ENCODE data around the gene PPCDC.

PPCDC gene

DNA sequence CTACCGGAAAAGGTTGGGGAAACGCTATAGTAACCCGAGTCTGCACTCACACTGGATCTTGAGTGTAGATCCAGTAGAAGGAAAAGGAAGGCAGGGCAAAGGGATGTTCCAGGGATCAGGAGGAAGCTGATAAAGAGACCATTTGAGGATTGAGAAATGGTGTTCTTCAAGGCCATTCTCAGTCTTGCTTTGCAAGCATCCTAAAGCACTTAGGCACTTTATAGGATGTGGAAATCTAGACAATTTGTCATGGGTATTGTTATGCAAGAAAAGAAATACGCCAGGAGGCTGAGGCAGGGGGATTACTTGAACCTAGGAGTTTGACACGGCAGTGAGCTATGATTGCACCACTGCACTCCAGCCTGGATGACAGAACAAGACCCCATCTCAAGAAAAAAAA, 41.2 kb upstream of the PPCDC start:
- TF ChIP-seq TAF1 (IDR thresholded peaks at IDR 0.05; ENCODE audit: low read depth), result no peak
- TF ChIP-seq CREB1 (IDR thresholded peaks at IDR 0.05; ENCODE audit: low read depth), result no peak
- no peak for TF ChIP-seq CEBPB (IDR thresholded peaks at IDR 0.05)
- TF ChIP-seq YY1 (IDR thresholded peaks at IDR 0.05; ENCODE audit: low read depth), result no peak
- TF ChIP-seq, protein P1, sequence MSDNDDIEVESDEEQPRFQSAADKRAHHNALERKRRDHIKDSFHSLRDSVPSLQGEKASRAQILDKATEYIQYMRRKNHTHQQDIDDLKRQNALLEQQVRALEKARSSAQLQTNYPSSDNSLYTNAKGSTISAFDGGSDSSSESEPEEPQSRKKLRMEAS (IDR thresholded peaks at IDR 0.05), result no peak
- TF ChIP-seq TCF12 (IDR thresholded peaks at IDR 0.05; ENCODE audit: low read depth), result no peak
- TF ChIP-seq ZBTB7A (IDR thresholded peaks at IDR 0.05; ENCODE audit: low read depth), result no peak
- no peak for TF ChIP-seq NFIC (IDR thresholded peaks at IDR 0.05)
- TF ChIP-seq EGR1 (IDR thresholded peaks at IDR 0.05), result no peak
- TF ChIP-seq, protein P2, sequence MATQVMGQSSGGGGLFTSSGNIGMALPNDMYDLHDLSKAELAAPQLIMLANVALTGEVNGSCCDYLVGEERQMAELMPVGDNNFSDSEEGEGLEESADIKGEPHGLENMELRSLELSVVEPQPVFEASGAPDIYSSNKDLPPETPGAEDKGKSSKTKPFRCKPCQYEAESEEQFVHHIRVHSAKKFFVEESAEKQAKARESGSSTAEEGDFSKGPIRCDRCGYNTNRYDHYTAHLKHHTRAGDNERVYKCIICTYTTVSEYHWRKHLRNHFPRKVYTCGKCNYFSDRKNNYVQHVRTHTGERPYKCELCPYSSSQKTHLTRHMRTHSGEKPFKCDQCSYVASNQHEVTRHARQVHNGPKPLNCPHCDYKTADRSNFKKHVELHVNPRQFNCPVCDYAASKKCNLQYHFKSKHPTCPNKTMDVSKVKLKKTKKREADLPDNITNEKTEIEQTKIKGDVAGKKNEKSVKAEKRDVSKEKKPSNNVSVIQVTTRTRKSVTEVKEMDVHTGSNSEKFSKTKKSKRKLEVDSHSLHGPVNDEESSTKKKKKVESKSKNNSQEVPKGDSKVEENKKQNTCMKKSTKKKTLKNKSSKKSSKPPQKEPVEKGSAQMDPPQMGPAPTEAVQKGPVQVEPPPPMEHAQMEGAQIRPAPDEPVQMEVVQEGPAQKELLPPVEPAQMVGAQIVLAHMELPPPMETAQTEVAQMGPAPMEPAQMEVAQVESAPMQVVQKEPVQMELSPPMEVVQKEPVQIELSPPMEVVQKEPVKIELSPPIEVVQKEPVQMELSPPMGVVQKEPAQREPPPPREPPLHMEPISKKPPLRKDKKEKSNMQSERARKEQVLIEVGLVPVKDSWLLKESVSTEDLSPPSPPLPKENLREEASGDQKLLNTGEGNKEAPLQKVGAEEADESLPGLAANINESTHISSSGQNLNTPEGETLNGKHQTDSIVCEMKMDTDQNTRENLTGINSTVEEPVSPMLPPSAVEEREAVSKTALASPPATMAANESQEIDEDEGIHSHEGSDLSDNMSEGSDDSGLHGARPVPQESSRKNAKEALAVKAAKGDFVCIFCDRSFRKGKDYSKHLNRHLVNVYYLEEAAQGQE (IDR thresholded peaks at IDR 0.05; ENCODE audit: low read depth), result no peak

DNA sequence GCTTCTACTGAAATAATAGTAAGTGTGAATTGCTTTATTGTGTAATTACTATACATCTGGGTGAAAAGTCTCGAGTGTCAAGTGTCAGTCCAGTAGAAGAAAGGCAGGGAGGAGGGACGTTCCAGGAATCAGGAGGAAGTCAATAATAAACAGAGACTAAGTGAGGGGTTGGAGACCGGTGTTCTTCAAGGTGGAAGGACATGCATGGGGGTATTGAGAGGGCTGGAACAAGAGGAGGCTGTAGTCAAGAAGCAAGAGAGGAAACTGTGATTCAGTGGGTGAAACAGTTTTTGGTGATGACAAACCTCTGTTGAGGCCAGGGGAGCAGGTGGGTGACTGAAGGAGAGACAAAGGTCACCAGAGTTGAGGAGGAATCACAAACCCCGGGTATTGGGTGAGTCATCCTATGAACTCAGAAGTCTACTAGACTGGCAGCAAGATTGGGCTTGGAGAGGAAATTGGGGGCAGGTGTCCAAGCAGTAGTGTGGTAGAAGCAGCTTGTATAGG, 39.6 kb upstream of the PPCDC start:
- TF ChIP-seq ZBTB7A (IDR thresholded peaks at IDR 0.05; ENCODE audit: low read depth) (no peak), EP300 (IDR thresholded peaks at IDR 0.05; ENCODE audit: borderline replicate concordance) (no peak), CREB1 (IDR thresholded peaks at IDR 0.05; ENCODE audit: low read depth) (no peak), TCF12 (IDR thresholded peaks at IDR 0.05; ENCODE audit: low read depth) (no peak), TAF1 (IDR thresholded peaks at IDR 0.05; ENCODE audit: low read depth) (no peak), RAD21 (IDR thresholded peaks at IDR 0.05; ENCODE audit: low read depth) (no peak), TEAD4 (IDR thresholded peaks at IDR 0.05) (no peak), YY1 (IDR thresholded peaks at IDR 0.05; ENCODE audit: low read depth) (no peak), CEBPB (IDR thresholded peaks at IDR 0.05) (no peak), NFIC (IDR thresholded peaks at IDR 0.05) (no peak), FOXM1 (IDR thresholded peaks at IDR 0.05; ENCODE audit: borderline replicate concordance, low read depth) (no peak), EGR1 (IDR thresholded peaks at IDR 0.05) (no peak)
- TF ChIP-seq, protein P2 (IDR thresholded peaks at IDR 0.05; ENCODE audit: low read depth), result no peak
- TF ChIP-seq, protein P3, sequence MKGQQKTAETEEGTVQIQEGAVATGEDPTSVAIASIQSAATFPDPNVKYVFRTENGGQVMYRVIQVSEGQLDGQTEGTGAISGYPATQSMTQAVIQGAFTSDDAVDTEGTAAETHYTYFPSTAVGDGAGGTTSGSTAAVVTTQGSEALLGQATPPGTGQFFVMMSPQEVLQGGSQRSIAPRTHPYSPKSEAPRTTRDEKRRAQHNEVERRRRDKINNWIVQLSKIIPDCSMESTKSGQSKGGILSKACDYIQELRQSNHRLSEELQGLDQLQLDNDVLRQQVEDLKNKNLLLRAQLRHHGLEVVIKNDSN (IDR thresholded peaks at IDR 0.05), result no peak
- TF ChIP-seq, protein P1 (IDR thresholded peaks at IDR 0.05), result no peak

DNA sequence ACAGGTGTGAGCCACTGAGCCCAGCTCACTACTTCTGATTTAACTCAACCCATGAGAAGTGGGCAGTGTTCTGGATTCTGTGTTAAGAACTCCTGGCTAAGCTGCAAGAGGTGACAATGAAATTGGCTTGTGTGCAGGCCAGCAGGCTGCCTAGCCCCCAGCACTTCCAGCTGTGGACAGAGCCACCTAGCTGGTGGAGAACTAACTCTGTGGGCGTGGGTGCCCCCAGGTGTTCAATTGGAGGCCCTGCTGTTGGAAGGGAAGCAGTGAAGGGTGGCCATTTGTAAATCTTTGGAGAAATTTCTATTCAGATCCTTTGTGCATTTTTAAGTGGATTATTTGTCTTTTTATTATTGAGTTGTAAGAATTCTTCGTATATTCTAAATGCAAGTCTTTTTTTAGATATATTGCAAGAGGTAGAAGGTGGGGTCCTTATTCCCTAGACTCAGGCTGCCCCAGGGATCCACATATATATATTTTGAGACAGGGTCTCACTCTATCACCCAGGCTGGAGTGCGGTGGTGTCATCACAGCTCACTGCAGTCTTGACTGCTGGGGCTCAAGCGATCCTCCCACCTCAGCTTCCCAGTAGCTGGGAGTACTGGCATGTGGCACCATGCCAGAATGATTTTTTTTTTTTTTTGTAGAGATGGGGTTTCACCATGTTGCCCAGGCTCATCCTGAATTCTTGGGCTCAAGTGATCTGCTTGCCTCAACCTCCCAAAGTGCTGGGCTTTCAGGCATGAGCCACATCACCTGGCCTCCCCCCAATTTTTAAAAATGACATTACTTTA, 35.2 kb upstream of the PPCDC start:
- TF ChIP-seq, protein P2 (IDR thresholded peaks at IDR 0.05; ENCODE audit: low read depth), result peak; percentile 87
- TF ChIP-seq, protein P1 (IDR thresholded peaks at IDR 0.05), result no peak
- TF ChIP-seq TCF12 (IDR thresholded peaks at IDR 0.05; ENCODE audit: low read depth) (peak; percentile 21; the same call in 1 of the 2 replicates), NFIC (IDR thresholded peaks at IDR 0.05) (peak; percentile 49), RAD21 (IDR thresholded peaks at IDR 0.05; ENCODE audit: low read depth) (peak; percentile 79)

DNA sequence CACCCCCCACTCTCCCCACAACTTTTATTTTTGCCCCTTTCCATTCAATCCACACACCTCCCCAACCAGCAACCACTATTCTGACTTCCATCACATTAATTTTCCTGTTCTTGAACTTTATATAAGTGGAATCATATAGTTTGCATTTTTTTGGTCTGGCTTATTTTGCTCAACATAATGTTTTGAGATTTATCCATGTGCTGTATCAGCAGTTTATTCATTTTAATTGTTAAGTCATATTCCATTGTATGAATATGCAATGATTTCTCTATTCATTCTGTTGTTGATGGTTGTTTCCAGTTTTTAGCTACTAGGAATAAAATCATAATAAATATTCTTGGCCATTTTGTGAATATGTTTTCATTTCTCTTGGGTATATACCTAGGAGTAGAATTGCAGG, 33.9 kb upstream of the PPCDC start:
- no peak for TF ChIP-seq EGR1 (IDR thresholded peaks at IDR 0.05)
- TF ChIP-seq, protein P1 (IDR thresholded peaks at IDR 0.05), result no peak
- no peak for TF ChIP-seq TCF12 (IDR thresholded peaks at IDR 0.05; ENCODE audit: low read depth)
- no peak for TF ChIP-seq ZBTB7A (IDR thresholded peaks at IDR 0.05; ENCODE audit: low read depth)
- no peak for TF ChIP-seq NFIC (IDR thresholded peaks at IDR 0.05)
- no peak for TF ChIP-seq CREB1 (IDR thresholded peaks at IDR 0.05; ENCODE audit: low read depth)
- no peak for TF ChIP-seq TAF1 (IDR thresholded peaks at IDR 0.05; ENCODE audit: low read depth)
- TF ChIP-seq EP300 (IDR thresholded peaks at IDR 0.05; ENCODE audit: borderline replicate concordance), result no peak
- TF ChIP-seq TEAD4 (IDR thresholded peaks at IDR 0.05), result no peak
- no peak for TF ChIP-seq FOXM1 (IDR thresholded peaks at IDR 0.05; ENCODE audit: borderline replicate concordance, low read depth)
- TF ChIP-seq, protein P3 (IDR thresholded peaks at IDR 0.05), result no peak
- no peak for TF ChIP-seq CEBPB (IDR thresholded peaks at IDR 0.05)
- TF ChIP-seq, protein P2 (IDR thresholded peaks at IDR 0.05; ENCODE audit: low read depth), result no peak
- no peak for TF ChIP-seq YY1 (IDR thresholded peaks at IDR 0.05; ENCODE audit: low read depth)
- TF ChIP-seq RAD21 (IDR thresholded peaks at IDR 0.05; ENCODE audit: low read depth), result no peak

All from Ishikawa (cell line).